A673 (cell line): Measurements from ENCODE around the gene VAMP7.

Experiments
- CTCF ChIP-seq: fragments of 300-800, 200-600 bp; sonication (generic); conservative IDR thresholded peaks from 2 replicates; pipeline ENCODE4 v1.5.1; 2017; ENCODE audit warnings: low read depth, mild to moderate bottlenecking, antibody characterized with exemption, low read length, moderate library complexity, mixed read lengths
- EZH2 ChIP-seq: fragments of 200-600 bp; sonication (generic); IDR thresholded peaks from 2 replicates; pipeline ENCODE4 v1.6.1; 2017; ENCODE audit warnings: borderline replicate concordance, low read depth, mild to moderate bottlenecking, mixed read lengths, antibody characterized with exemption, low read length; ENCODE audit not compliant: poor library complexity, severe bottlenecking

GRCh38 chrX:155874571-155875244 is 6.4 kb upstream of the VAMP7 start:
- TF ChIP-seq CTCF: no peak
- no peak for TF ChIP-seq EZH2
